Measurements from ENCODE around the gene SCRN2.

SCRN2 gene

DNA sequence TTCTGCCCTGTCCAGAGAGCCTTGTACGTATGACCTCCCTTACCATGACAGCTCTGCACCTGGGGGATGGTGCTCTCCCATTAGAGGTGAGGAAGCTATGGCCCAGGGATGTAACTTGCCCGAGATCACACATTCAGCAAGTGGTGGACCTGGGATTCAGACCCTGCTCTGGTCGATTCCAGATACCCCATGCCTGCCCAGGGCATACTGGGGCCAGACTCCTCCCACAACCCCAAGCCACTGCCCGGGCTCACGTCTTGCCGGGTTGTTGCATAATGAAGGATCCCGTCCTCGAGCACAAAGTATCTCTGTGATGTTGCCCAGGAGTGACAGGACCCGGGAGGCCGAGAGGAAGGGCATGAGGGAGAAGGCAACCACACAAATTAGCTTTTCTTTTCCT lies 21.6 kb downstream of the SCRN2 start:
- no peak for DNase-seq

- no peak for DNase-seq
Measured at GRCh38 chr17:47818002-47818695, 22.9 kb downstream of the SCRN2 start.

DNA sequence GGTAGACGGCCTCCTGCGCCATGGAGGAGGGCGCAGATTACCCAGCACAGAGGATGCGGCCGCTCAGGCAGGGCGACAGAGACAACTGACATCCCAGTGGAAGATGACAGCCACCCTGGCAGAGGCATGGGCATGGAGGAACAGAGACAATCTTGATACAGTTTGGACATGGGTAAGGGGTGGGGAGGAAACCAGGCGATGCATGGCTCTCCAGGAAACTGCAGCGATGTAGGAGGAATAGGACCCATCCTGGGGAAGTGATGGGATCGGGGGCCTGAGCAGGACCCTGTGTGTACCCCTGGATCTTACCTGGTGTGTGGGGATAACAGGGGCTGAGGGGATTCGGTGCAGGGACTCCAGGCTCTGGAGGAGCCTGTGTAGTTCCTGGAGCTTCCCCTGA lies 24.1 kb downstream of the SCRN2 start:
- DNase-seq: no peak

- DNase-seq: no peak
Measured at GRCh38 chr17:47816111-47816735, 24.9 kb downstream of the SCRN2 start.

DNA sequence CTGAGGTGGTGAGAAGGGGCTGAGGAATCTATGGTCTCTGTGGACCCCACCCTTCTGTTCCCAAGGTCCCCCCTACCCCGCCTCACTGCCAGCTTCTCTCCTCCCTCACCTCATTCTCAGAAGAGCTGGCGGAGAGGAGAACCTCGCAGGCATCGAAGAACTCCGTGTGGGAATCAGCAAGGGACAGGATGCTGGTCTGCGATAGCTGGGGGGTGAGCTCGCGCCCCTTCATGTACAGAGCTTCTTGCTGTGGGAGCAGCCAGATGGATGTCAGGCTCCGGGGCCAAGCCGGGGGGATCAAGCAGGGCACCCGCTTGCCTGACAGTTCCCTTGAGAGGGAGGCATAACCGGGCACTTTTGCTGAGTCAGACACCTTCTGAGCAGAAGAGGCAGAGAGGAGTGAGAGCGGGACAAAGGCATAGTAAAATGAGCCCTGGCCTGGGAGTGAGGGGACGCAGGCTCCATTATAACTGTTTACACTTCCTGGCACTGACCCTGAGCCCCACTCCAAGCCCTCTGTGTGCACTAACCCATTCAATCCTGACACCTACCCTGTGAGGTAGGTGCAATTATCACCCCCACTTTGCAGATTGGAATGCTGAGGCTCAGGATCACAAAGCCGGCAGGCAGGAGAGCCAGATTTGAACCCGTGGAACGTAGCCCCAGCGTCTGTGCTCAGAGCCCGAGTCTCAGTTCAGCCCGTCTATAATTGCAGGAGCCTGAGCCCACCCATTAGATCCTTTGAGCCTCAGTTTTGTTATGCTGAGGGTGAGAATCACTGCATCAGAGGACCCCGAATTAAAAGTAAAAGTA lies 25.8 kb downstream of the SCRN2 start:
- DNase-seq: no peak

DNA sequence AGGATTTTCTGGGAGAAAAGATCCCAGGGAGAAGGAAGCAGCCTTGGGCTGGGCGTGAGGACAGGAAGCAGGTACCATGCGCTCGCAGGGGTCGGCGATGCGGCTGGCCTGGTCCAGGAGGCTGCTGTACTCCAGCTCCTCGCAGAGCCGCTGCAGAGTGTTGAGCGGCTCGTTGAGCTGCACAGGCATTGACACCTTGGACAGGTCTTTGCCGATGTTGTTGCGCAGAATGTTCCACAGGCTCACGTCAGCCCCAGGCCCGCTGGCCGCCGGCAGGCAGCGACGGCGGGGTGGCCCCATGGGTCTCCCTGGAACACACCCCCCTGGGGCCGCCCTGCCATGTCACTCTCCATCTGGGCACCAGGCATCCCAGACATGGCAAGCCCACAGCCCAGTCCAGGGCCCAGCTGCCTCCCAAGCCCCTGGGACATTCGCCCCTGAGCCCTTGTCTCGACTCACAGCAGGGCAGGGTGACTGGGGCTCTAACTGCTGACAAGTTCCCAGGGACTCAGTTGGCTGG lies 27.5 kb downstream of the SCRN2 start:
- DNase-seq: no peak

DNA sequence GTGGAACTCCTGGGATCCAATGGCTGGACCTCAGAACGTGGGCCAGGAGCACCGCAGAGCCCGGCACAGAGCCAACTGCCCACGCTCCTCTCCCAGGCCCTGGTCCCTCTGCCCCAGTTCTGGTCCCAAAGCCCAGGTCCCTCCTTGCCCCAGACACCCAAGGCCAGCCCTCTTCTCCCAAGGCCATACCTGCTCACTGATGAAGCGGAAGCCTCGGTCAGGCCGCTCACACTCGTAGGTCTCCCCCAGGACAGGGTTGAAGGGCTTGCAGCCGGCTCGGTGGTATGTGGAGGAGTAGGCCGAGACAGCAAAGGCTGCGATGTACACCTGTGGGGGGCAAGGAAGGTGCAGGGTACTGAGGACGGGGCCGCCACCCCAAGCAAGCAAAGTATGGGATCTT lies 28.0 kb downstream of the SCRN2 start:
- no peak for DNase-seq

DNA sequence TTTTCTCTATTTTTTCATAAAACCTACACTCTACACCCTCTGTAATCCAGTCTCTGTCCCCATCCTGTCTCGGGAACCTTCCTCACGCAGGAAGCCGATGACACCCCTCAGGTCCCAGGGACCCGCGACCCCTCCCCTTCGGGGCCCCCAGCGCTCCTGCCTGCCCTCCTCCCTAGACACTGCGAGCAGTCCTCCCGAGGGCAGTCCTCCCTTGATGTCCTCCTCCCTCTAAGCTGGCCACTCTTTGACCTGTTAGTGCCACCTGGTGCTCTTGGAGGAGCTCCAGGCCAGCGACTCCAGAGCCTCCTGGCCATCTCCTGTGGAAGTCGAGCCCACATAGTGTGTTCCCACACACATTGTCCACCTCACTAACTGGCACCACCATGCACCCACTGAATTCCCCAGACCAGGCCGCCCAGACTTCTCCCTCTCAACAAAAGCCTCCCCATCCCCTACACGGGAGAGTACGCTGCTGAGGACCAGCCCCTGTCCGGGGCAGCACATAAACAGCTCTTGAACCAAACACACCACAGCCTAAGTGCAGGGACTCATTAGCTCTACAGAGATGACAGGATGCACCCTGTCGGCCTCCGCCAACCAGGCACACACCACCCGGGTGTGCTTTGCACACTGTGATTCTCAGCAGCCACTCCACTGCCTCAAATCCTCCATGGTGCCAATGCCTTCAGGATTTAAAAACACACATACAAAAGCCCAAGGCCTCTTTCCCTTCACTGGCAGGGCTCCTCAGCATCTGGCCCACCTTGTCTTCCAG lies 28.7 kb downstream of the SCRN2 start:
- no peak for DNase-seq

- no peak for DNase-seq
Measured at GRCh38 chr17:47811709-47812108, 29.4 kb downstream of the SCRN2 start.

DNA sequence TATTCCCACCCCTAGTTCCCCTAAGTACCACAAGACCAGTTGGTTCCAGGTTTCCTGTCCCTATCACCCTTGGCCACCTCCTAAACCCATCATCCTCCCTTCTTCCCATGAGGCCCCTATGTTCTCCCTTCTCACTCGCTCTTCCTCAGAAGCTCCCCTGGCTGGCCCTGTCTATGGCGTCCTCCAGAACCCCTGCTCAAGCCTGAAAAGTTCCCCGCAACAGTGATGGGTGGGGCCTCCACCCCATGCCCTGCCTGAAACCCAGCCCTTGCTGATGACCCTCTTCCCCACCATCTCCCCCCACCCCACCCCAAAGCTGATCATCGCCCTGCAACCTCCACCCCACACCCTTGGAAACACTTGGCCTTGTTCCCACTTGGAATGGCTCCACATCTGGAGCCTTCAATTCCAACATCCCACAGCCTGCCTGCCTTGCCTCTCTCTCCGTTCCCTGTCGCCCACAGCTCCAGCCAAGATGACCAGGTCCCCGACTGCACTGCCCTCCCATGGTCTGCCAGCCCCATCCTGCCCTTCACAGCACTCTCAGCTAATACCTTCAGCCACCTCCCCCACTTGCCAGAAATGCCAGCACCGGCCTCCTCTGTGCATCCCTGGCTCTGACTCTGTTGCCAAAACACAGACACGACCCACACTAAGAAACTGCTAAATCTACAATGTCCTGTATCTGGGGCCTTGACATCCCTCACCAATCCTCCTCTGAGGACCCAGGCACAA lies 30.0 kb downstream of the SCRN2 start:
- no peak for DNase-seq

- peak; percentile 45 for DNase-seq
Measured at GRCh38 chr17:47810200-47810821, 30.8 kb downstream of the SCRN2 start.

DNA sequence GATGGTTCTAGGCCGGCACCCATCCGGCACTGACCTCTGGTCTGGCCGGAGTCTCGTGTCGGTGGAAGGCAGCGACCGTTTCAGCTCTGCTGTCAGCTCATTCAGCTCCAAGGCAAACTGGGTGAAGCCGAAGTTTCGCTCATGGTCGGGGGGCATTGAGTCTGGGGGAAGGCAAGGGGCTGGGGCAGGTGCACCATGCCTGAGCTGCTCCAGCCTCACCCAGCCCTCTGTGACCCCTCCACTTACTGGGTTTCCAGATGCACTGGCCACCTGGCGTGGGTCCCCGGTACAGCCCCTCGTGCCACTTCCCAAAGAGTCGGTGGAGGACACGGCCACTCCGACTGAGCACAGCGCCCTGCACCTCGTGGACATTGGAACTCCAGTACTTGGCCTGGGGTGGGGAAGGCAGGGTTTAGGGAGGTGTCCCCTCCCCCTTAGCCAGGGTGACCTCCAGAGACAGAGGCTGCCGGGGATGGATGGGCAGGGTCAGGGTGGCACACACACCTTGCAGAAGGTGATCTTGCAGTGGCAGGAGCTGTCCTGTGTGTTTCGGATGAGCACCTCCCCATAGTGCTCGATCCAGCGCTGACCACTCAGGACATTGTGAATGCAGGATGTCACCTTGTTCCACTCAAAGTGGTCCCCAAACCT lies 32.1 kb downstream of the SCRN2 start:
- no peak for DNase-seq

DNA sequence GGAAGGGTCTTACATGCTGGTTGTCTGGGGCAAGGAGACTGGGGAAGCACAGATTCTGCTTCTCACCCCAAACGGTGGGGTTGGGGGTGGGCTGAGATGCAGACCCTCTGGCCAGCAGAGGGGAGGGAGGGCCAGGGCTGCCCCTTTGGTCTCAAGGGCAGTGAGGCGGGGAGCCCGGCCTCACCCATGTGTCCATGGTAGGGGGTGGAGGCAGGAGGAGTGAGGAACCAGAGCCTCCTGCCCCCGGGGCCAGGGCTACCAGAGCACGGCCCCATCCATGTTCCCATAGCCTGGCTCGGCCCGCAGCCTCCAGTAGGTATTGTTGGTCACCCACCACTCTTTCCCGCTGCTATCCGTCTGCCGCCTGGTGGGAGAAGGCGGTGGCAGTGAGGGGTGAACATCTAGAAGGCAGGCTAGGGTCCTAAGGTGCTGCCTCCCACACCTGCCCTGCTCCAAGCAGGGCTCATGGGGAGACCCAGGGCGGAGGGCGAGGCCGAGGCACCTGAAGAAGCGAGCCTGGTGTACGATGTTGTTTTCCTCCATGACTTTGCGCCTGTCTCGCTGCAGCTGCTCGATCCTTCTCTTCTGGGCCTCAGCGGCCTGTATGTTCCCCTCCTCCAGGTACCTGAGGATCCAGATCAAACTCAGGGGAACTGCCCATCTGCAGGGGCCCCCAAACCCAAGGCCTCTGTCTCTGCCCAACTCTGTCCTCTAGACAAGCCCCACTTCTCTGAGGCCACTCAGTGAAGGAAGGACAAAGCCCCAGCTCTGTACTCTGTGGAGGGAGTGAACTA lies 32.8 kb downstream of the SCRN2 start:
- DNase-seq: no peak

DNA sequence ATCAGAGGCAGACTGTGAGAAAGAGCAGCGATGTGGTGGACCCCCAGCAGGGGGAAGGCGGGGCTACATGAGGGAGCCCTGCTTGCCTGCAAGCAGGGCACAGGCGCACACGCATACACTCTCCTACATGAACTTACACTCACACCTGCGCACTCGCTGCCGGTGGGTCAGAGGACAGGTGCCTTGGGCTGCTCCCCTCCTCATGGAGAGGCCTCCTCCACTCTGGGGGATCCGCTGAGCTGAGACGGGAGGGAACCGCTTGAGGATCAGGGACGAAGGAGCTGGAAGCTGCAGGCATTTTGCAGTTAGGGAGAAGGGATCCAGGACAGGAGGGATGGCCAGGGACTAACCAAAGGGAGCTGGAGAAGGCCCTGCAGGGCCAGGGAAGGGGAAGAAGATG lies 33.7 kb downstream of the SCRN2 start:
- no peak for DNase-seq

- no peak for DNase-seq
Measured at GRCh38 chr17:47806913-47807255, 34.2 kb downstream of the SCRN2 start.

DNA sequence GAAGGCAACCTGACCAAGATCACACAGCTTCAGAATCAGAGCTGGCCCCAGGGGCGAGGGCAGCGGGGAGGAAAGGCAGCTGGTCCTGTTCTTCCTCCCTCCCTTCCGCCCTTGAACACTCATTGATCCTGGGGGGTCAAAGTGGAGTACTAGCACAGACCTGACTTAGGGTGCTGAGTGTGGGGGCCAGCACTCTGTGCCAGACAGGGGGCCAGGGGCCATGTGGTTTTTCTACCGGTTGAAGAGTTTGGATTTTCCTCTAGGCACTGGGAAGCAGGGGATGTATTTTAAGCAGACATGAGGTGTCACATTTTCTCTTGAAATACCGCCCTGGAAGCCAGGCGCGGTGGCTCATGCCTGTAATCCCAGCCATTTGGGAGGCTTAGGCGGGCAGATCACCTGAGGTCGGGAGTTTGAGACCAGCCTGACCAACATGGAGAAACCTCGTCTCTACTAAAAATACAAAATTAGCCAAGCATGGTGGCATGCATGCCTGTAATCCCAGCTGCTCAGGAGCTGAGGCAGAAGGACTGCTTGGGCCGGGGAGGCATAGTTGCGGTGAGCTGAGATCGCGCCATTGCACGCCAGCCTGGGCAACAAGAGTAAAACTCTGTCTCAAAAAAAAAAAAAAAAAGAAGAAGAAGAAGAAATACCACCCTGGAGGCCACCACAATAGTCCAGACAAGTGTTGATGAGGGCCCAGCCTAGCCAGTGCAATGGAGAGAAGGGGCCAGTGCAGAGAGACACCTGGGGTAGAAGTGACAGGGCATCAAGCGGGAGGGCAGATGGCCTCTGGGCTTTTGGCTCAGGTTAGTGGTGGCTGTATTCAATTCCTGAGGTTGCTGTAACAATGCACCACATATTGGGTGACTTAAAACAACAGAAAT lies 34.8 kb downstream of the SCRN2 start:
- no peak for DNase-seq

- DNase-seq: no peak
Measured at GRCh38 chr17:47804461-47804860, 36.6 kb downstream of the SCRN2 start.

GRCh38 chr17:47803751-47804150 lies 37.3 kb downstream of the SCRN2 start:
- no peak for DNase-seq

DNA sequence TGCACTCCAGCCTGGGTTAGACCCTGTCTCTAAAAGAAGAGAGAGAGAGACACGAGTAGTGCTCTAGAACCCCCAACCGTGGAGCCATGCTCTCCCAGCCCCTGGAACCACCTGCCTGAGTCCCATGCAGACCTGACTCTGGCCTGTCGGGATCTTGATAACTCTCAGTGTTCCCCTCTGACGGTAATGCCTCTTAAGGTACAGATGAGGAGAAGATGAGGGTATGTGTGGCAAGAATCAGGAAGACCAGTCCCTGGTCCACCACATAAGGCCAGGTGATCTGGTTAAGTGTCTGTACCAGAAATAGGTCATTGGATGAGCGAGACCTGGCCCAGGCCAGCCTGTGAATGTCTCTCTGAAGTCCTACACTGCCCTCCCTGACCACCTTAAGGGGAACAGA lies 37.9 kb downstream of the SCRN2 start:
- no peak for DNase-seq
